Loucy (cell line): Measurements from ENCODE around the gene PDE4D.

ENCODE experiments used
- EZH2phosphoT487 ChIP-seq: fragments of 200-600 bp; IDR thresholded peaks from 2 replicates; pipeline ENCODE4 v1.6.1; 2018; ENCODE audit warnings: antibody characterized with exemption, mild to moderate bottlenecking, moderate library complexity, borderline replicate concordance
- TF ChIP-seq, protein P1 (sequence below): fragments of 200-600 bp; sonication (generic); conservative IDR thresholded peaks from 2 replicates; pipeline ENCODE4 v1.5.1; 2014; ENCODE audit warnings: mild to moderate bottlenecking, antibody characterized with exemption, low read length

DNA sequence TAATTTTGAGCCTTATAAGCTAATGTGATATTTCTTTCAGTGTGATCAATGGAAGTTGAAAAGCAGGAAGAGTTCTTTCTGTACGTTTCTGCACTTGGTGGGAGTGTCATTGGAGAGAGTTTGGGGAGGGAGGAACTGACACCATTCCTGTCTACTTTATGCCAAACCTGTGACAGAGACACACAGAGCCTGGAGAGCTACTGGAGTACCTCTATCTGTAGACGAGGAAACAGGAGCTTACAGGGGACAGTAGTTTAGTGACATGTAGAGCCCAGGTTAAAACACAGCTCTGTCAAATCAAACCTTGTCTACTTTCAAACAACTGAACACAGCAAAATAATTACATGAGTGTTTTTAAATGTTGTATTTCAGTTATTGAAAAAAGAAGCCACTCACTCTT is 103.6 kb downstream of the PDE4D start:
- TF ChIP-seq, protein P1, sequence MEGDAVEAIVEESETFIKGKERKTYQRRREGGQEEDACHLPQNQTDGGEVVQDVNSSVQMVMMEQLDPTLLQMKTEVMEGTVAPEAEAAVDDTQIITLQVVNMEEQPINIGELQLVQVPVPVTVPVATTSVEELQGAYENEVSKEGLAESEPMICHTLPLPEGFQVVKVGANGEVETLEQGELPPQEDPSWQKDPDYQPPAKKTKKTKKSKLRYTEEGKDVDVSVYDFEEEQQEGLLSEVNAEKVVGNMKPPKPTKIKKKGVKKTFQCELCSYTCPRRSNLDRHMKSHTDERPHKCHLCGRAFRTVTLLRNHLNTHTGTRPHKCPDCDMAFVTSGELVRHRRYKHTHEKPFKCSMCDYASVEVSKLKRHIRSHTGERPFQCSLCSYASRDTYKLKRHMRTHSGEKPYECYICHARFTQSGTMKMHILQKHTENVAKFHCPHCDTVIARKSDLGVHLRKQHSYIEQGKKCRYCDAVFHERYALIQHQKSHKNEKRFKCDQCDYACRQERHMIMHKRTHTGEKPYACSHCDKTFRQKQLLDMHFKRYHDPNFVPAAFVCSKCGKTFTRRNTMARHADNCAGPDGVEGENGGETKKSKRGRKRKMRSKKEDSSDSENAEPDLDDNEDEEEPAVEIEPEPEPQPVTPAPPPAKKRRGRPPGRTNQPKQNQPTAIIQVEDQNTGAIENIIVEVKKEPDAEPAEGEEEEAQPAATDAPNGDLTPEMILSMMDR = no peak
- TF ChIP-seq EZH2phosphoT487 = no peak
